ENCODE results near the gene ARRB2. TPM values are rescaled to one million over a fixed set of nuclear protein-coding genes. Genes with fewer than 3 reads are reported as not detected.

The ARRB2 gene
- total and polyA plus RNA-seq, 2 donors (not counting 3 experiments of a cell fraction or from before 2014, with no cell fraction given): 18.6 to 21.3 TPM

DNA sequence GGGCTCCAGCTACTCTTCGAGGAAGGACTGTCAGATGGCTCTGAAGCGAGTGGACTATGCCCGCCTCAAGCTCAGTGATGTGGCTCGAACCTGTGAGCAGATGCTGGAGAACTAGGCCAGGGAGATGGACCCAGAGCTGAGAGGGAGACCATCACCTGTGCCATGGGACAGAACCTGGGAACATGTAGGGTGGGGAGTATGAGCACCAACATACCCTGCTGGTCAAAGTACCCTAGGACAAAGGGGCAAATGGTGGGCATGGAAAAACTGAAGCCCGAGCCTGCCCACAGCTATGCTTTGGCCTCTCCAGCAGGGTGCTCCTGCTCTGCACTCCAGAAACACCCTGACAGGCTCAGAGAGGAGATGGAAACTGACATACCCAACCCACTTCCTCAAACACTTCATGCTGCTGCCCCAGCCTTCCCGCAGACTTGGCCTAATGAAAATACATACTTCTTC is 22.7 kb downstream of the ARRB2 start:
- Histone ChIP-seq H3K36me3 (ENCODE audit: control insufficient read depth in 2 of 2, extremely low read depth in 1 of 2, insufficient read depth in 2 of 2, low read length in 2 of 2) (no peaks in the 10 kb centered on the region), H4K20me1 (replicated peaks; ENCODE audit: control insufficient read depth, extremely low read depth, insufficient read depth, low read length) (no peaks in the 10 kb centered on the region), H3K4me3 (replicated peaks in 1 of 3; ENCODE audit: insufficient read depth in 1 of 3, low read depth in 1 of 3, low read length in 3 of 3) (no peak overlapping the region), H3K9me3 (replicated peaks; ENCODE audit: control insufficient read depth, insufficient read depth, low read length) (no peaks in the 10 kb centered on the region), H3K79me2 (ENCODE audit: control insufficient read depth, insufficient read depth, low read length) (no peaks in the 10 kb centered on the region), H3K9me1 (replicated peaks; ENCODE audit: control insufficient read depth, extremely low read depth, insufficient read depth, low read length) (no peaks in the 10 kb centered on the region), H3K27me3 (ENCODE audit: control insufficient read depth in 2 of 2, insufficient read depth in 2 of 2, low read length in 2 of 2) (peaks cover under 1 to 1% of the 10 kb centered on the region in 2 experiments), H3K27ac (ENCODE audit: insufficient read depth, low read depth, low read length) (no peak overlapping the region), H3K4me1 (ENCODE audit: control insufficient read depth, extremely low read depth, insufficient read depth, low read length) (peaks cover 8% of the 10 kb centered on the region), H2AFZ (ENCODE audit: low read depth, low read length) (no peak overlapping the region), H3K4me2 (ENCODE audit: insufficient read depth, low read length) (no peak overlapping the region), H3K9ac (replicated peaks; ENCODE audit: extremely low read depth, insufficient read depth, low read length) (no peak overlapping the region)
- BruUV-seq (replicated peaks): no TSS peak
- dilution Hi-C loops (cut with MboI; ENCODE audit: extremely low pct_ligation_motif_present, low sequenced_read_pairs) (no loop called here), intact Hi-C loops (cut with micrococcal nuclease) (loop anchor here (5.0 kb wide), 1 partner anchor 169 kb away; the partner anchor contains the start of gene CHRNE)
- POLR2A ChIA-PET: no interaction called here
- TF ChIP-seq, protein P1, sequence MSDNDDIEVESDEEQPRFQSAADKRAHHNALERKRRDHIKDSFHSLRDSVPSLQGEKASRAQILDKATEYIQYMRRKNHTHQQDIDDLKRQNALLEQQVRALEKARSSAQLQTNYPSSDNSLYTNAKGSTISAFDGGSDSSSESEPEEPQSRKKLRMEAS (IDR thresholded peaks at IDR 0.05; ENCODE audit: insufficient read depth, insufficient read length): no peak
- no peak for TF ChIP-seq GATA2 (IDR thresholded peaks at IDR 0.05; ENCODE audit: insufficient read depth, insufficient read length, low read depth, low read length)
- FAIRE-seq: no peak
- DNase-seq (ENCODE audit: low read depth, low spot score): no peak
- CTCF ChIA-PET: interaction anchor here (0.8 to 2.8 kb wide), 3 partner anchors 23 to 171 kb away, joined by 5 to 24 read pairs (median 6); partner anchors contain the start of genes ARRB2 and CHRNE

DNA sequence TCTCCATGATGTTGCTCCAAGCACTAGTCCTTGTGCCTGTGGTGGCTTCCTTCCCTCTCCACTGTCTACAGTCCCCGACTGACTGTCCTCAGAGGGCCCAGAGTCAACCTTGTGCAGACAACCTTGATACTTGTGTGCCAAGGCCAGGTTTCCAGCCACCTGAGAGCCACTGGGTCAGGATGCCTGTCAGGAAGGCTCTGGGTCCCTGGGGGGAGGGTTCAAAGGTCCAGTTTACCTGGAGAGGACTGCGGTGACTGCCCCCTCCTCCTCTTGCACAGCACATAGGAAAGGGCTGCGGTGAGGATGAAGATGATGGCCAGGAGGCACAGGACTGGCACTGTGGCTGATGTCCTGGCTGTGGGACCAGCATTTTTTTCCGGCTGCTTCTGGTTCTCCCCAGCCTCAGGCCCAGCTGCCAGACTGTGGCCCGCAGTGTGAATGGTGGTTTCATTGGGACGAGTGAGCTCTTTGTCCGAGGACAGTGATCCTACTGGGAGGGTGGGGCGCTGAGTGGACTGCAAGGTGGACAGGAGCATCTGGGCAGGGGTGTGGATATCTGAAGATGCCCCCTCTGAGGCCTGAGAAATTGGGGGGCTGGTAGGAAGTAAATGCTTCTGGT is 24.5 kb downstream of the ARRB2 start:
- Histone ChIP-seq H3K27ac (ENCODE audit: insufficient read depth, low read depth, low read length) (no peak overlapping the region), H3K9me1 (replicated peaks; ENCODE audit: control insufficient read depth, extremely low read depth, insufficient read depth, low read length) (no peaks in the 10 kb centered on the region), H3K27me3 (ENCODE audit: control insufficient read depth in 2 of 2, insufficient read depth in 2 of 2, low read length in 2 of 2) (peaks cover 8 to 9% of the 10 kb centered on the region in 2 experiments), H2AFZ (ENCODE audit: low read depth, low read length) (no peak overlapping the region), H3K9me3 (replicated peaks; ENCODE audit: control insufficient read depth, insufficient read depth, low read length) (no peaks in the 10 kb centered on the region), H3K4me3 (replicated peaks in 1 of 3; ENCODE audit: insufficient read depth in 1 of 3, low read depth in 1 of 3, low read length in 3 of 3) (no peak overlapping the region), H4K20me1 (replicated peaks; ENCODE audit: control insufficient read depth, extremely low read depth, insufficient read depth, low read length) (no peaks in the 10 kb centered on the region), H3K4me1 (ENCODE audit: control insufficient read depth, extremely low read depth, insufficient read depth, low read length) (peaks cover 16% of the 10 kb centered on the region), H3K9ac (replicated peaks; ENCODE audit: extremely low read depth, insufficient read depth, low read length) (no peak overlapping the region), H3K79me2 (ENCODE audit: control insufficient read depth, insufficient read depth, low read length) (no peaks in the 10 kb centered on the region), H3K36me3 (ENCODE audit: control insufficient read depth in 2 of 2, extremely low read depth in 1 of 2, insufficient read depth in 2 of 2, low read length in 2 of 2) (no peaks in the 10 kb centered on the region), H3K4me2 (ENCODE audit: insufficient read depth, low read length) (no peak overlapping the region)
- FAIRE-seq (no peak), DNase-seq (ENCODE audit: low read depth, low spot score) (no peak)
- ChIA-PET POLR2A (no interaction called here), CTCF (no interaction called here)
- BruUV-seq (replicated peaks): no TSS peak
- dilution Hi-C loops (cut with MboI; ENCODE audit: extremely low pct_ligation_motif_present, low sequenced_read_pairs) (no loop called here), intact Hi-C loops (cut with micrococcal nuclease) (loop anchor here (5.0 kb wide), 1 partner anchor 167 kb away; the partner anchor contains the start of gene CHRNE)
- TF ChIP-seq EZH2 (IDR thresholded peaks at IDR 0.05; ENCODE audit: borderline replicate concordance, low read depth, low read length, severe bottlenecking) (no peak), JUN (IDR thresholded peaks at IDR 0.05; ENCODE audit: borderline replicate concordance, insufficient read depth, insufficient read length, low read depth) (no peak), MYC (IDR thresholded peaks at IDR 0.05; ENCODE audit: low read depth, low read length) (no peak), POLR2A (IDR thresholded peaks at IDR 0.05; ENCODE audit: low read depth, low read length) (no peak), POLR2AphosphoS5 (IDR thresholded peaks at IDR 0.05; ENCODE audit: insufficient read depth, low read depth, low read length) (no peak), FOS (IDR thresholded peaks at IDR 0.05; ENCODE audit: borderline replicate concordance, insufficient read depth, low read length) (no peak), GATA2 (IDR thresholded peaks at IDR 0.05; ENCODE audit: insufficient read depth, insufficient read length, low read depth, low read length) (no peak)
- TF ChIP-seq, protein P2, sequence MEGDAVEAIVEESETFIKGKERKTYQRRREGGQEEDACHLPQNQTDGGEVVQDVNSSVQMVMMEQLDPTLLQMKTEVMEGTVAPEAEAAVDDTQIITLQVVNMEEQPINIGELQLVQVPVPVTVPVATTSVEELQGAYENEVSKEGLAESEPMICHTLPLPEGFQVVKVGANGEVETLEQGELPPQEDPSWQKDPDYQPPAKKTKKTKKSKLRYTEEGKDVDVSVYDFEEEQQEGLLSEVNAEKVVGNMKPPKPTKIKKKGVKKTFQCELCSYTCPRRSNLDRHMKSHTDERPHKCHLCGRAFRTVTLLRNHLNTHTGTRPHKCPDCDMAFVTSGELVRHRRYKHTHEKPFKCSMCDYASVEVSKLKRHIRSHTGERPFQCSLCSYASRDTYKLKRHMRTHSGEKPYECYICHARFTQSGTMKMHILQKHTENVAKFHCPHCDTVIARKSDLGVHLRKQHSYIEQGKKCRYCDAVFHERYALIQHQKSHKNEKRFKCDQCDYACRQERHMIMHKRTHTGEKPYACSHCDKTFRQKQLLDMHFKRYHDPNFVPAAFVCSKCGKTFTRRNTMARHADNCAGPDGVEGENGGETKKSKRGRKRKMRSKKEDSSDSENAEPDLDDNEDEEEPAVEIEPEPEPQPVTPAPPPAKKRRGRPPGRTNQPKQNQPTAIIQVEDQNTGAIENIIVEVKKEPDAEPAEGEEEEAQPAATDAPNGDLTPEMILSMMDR (IDR thresholded peaks at IDR 0.05; ENCODE audit: extremely low read depth in 1 of 2, insufficient read depth in 1 of 2, low read depth in 1 of 2, low read length in 2 of 2): no peak
- TF ChIP-seq, protein P1 (IDR thresholded peaks at IDR 0.05; ENCODE audit: insufficient read depth, insufficient read length): no peak

Data from endothelial cell of umbilical vein (primary cell).